NCI-H2227 treated with DMSO at 0.1 percent for 48 hours (cell line): ENCODE data around the gene FRMD7.
"Not testable (repeated sequence)": the region's sequence is repeated elsewhere in the genome, so short reads cannot be mapped to it uniquely, and the experiment has no call there.

Experiments
- DNase-seq: peaks from one replicate; lab custom pipeline; 2025; lab: John Stamatoyannopoulos, UW

Gene FRMD7

DNA sequence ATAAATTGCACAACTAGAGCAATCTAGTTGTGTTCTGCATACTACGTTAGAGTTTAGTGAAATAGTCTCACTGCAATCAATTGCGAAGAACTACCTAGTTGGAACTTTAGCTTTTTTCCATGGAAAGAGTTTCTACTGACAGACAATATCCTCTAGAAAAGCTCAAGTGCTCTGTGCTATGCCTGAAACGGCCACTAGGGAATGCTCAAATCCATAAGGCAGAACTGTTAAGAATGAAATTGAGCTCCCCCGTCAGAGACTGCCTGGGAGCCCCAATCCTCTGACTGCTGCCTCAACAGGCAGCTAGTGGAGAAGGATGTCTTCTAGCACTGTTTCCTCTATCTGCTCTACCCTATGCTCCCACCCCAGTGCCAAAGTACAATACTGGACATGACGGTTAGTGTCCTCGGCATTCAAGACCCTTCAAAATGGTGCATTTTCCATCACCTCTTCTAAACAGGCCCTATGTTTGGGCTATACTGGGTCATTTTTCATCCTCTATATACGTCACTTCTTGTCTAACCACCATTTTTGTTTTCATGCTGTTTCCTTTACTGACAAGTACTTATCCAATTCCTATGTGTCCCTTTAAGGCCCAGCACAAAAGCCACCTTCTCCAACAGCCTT, 35.3 kb downstream of the FRMD7 start:
- DNase-seq, result peak; percentile 51

DNA sequence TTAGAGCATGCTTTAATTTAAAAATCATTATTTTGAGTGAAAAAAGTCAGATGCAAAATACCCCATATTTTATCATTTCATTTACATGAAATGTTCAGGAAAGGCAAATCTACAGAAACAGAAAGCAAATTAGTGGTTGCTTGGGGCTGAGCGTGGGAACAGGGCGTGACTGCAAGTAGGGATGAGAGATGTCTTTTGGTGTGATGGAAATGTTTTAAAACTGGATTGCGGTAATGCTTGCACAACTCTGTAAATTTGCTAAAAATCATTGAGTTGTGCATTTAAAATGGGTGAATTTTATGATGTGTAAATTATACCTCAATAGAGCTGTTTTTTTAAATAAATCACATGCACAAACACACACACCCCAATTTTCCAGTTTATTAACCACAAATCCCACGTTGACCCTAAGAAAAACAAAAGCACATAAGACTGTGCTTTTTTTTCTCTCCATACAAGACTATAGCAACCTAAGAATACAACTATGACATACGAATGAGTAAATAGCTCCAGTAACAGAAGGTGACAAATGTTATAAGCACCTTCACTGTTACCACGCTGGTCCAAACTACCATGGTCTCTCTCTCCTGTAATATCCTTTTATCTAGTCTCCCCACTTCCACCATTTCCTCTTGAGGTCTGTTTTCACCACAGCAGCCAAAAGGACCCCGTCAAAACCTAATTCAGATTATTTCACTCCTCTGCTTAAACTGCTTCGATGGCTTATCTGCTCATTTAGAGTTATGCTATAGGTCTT, 37.2 kb downstream of the FRMD7 start:
- DNase-seq, result no peak

GRCh38 chrX:132088864-132089263, 39.0 kb downstream of the FRMD7 start:
- DNase-seq, result no peak

GRCh38 chrX:132086672-132087071, 41.1 kb downstream of the FRMD7 start:
- DNase-seq, result no peak

DNA sequence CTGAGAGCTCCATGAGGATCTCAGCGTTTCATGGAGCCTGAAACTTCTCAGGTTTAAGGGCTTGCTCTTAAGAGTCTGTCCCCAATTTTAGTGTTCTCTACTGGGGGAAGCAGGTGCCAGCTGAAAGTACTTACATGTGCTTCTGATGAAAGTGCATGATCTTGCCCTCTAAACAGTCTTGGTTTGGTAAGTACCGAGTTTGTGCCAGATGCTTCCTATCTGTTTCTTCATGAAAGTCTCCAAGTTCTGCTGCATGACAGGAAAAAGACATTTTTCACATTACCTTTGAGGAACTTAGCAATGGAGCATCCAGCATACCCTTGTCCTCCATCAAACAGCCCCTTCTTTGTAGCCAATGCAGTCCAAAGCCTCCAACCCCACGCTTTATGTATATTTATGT, 42.0 kb downstream of the FRMD7 start:
- DNase-seq, result no peak

DNA sequence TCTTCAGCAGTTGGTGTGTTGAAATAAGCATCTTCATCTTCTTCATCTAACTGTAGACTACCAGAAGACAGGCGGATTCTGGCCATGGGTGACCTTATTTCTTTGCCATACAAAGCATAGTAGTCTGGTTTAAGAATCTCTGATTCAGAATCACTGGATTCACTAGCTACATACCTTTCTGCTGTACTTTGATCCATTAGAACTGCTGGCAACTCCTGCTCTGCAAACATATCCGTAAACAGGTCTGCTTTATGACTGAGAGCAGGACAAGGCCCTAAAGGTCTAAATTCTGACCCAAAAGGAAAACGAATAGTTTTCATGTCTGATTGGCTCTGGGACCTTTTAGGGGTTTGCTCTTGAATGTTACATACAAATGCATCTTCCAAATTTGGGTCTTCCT, 49.9 kb downstream of the FRMD7 start:
- DNase-seq, result no peak

- no peak for DNase-seq
Observed at GRCh38 chrX:132077414-132077813, 50.4 kb downstream of the FRMD7 start.

- DNase-seq, result no peak
Observed at GRCh38 chrX:132071254-132071653, 56.6 kb downstream of the FRMD7 start.

DNA sequence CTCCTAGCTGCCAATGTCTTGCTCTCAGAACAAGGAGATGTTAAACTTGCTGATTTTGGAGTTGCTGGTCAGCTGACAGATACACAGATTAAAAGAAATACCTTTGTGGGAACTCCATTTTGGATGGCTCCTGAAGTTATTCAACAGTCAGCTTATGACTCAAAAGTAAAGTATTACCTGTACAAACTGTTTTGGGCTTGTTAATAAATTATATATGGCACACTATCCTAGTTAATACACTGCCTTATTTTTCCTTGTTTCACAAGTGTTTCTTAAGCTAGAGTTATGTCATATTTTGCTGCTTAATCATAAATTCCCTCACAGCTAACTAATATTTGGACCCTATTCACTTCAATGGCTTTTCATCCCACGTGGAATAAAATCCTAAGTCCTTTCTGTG, 59.4 kb downstream of the FRMD7 start:
- no peak for DNase-seq

DNA sequence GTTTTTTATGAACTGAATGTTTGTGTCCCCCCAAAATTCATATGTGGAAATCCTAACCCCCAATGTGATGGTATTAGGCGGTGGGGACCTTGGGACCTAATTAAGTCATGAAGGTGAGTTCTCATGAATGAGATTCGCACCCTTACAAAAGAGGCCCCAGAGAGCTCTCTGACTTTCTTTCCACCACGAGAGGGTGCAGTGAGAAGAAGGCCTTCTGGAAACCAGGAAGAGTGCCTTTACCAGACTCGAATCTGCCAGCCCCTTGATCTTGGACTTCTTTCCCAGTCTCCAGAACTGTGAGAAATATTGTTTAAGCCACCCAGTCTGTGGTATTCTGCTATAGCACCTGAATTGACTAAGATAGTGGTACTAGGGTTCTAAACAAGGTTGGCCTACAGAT, 64.0 kb downstream of the FRMD7 start:
- no peak for DNase-seq

DNA sequence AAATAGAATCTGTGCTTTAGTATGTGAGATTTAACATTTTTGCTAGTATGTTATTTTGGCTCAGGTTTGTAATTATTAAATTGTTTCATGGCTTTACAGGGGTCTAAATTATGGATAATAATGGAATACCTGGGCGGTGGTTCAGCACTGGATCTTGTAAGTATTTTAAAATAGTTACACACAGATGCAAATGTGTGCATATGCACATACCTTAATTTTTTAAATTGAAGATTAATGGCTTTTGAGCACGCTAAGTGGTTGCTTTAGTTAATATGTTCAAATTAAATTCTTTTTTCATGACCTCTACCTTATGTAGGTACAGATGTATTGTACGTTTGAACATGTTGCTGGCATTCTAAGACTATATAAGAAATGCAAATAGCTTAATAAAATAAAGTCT, 64.5 kb downstream of the FRMD7 start:
- no peak for DNase-seq

DNA sequence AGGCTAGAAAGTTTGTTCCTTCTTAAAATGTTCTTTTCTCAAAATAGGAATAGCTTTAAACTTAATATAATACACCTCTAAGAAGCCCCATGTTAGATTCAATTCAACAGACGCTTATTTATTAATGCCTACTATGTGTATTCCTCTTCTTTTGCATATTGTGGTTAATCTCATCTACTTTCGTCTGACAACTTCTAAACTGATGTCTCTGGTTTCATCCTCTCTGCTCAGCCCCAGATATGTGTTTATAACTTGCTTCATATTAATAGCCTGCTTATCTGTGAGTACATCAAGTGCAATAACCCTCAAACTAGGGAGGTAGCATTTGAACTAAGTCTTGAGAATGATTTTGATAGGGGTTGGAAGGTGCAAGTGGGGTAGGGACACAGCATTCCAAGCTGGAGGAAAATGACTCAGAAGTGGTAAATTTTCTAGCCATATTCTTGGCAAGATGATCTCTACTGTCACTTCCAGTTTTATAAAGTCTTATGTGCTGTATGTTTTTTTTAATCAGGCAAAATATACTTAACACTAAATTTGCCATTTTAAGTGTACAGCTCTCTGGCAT, 67.8 kb downstream of the FRMD7 start:
- DNase-seq, result no peak

DNA sequence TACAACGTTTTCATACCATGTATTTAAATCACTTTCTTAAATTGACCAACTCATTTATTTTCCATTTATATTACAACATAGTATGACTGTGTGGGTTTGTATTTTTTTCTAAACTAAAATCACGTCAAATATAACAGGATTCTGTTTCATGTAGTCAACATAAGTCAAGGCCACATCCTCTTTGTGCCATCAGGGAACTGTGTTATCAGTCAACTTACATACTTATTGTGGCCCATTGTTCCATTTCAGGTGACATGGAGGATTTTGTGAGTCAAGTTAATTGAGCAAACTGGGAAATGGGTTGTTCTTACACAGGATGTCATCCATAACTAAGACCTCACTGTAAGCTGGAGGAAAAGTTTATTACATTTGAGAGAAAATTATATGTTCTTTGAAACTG, 68.8 kb downstream of the FRMD7 start:
- no peak for DNase-seq

- no peak for DNase-seq
Observed at GRCh38 chrX:132058050-132058449, 69.8 kb downstream of the FRMD7 start.

- not testable (repeated sequence) for DNase-seq
Observed at GRCh38 chrX:132051778-132052177, 76.0 kb downstream of the FRMD7 start.

- no peak for DNase-seq
Observed at GRCh38 chrX:132046533-132046932, 81.3 kb downstream of the FRMD7 start.

GRCh38 chrX:132045456-132045855, 82.4 kb downstream of the FRMD7 start:
- no peak for DNase-seq

DNA sequence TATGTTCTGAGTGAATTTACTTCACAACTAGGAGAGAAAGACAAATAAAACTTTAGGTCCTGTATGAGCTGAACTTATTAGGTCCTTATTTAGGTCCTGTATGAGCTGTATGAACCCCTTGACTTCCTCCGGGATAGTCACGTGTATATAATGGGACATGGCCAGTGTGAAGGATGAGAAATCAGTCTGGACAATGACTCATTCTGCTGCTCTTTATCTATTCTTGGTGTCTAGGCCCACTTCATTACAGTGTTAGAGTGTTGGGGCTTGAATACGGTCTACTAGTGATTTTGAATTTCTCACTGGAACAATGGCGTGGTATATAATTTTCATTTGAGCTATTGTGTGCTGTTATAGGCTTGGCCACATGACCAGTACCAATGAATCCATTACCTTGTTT, 82.9 kb downstream of the FRMD7 start:
- DNase-seq, result no peak

GRCh38 chrX:132043977-132044376, 83.8 kb downstream of the FRMD7 start:
- no peak for DNase-seq

- no peak for DNase-seq
Observed at GRCh38 chrX:132041015-132041414, 86.8 kb downstream of the FRMD7 start.

DNA sequence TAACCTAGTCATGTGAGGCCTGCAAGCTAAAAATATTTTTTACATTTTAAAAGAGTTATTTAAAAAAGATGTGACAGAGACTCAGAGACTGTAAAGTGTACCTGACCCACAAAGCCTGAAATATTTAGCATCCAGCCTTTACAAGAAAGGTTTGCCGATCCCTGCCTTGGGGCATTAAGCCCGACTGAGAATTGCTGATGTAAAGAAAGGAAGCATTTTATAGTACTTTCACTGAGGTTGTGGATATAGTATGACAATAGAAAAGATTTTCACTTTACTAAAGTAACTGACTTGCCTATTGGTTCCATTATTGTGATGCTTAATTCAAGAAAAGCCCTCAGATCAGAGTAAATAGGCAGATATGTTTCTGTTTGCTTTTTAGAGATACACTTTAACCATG, 87.8 kb downstream of the FRMD7 start:
- no peak for DNase-seq

- no peak for DNase-seq
Observed at GRCh38 chrX:132037479-132037993, 90.3 kb downstream of the FRMD7 start.

- no peak for DNase-seq
Observed at GRCh38 chrX:132034648-132035047, 93.2 kb downstream of the FRMD7 start.
